HG03103 (cell line): ENCODE results near the gene NR2F6.

ENCODE experiments used
- ATAC-seq: cut with Tn5 transposase; IDR thresholded peaks from one replicate; pipeline ENCODE4 v1.9.1; 2021; ENCODE audit warnings: low read depth; ENCODE audit not compliant: unreplicated experiment

The NR2F6 gene

DNA sequence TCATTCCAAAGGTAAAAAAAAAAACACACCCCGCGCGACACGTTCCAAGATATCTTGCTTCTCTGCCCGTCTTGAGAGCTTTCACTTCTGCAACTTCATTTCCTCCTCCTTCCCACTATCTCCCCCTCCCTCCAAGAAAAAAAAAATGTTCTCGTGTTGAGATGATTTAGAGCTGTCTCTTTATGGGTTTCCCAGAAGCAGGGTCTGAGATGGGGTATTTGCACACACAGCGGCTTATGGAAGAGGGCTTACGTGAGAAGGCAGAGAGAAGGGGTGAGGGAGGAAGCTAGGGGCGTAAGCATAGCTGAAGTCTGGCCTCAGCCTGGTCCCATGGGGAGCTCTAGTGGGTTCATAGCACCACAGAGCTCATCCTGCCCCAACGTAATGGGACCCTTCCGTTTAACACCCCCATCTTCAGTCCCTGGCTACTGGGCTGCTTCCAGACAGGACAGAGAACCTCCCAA is 61.8 kb downstream of the NR2F6 start:
- no peak for ATAC-seq

DNA sequence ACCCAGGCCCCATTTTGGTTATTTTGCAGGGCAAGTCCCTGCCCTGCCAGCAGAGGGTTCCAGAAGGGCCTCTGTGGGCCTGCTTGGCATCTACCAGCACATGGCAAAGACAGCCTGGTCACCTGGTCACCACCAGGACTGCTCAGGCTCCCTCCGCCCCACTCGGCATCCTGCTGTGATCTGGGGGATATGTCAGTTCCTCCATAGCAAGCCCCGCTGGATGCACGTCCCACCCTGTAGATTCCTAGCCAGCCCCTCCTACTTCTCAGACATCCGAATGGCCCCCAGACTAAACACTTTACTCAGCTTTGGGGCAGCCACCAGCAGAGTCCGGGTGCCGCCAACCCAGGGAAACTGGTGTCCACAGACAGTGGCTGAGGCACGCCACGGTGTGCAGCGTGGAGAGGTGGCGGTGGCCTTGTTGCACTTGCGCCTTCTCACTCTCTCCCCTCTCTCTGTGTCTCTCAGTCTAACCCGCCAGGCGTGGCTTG is 62.4 kb downstream of the NR2F6 start:
- no peak for ATAC-seq
